Coronary artery (tissue), 2 donors: ENCODE results near the gene COL4A1.

Experiments
- DNase-seq: peaks from one replicate; pipeline ENCODE4 v3.0.0-alpha.2; 2017; ENCODE audit warnings: low spot score
- H3K27ac ChIP-seq, 2 donors: fragments of 200-600 bp; sonication (generic); one replicate each; pipeline ENCODE4 v1.5.1; 2016 to 2019
- H3K4me3 ChIP-seq: fragments of 200-600 bp; sonication (generic); 2 replicates; pipeline ENCODE4 v1.5.1; 2016; ENCODE audit warnings: mild to moderate bottlenecking, moderate library complexity
- TF ChIP-seq, protein P1 (sequence below): fragments of 200-600 bp; sonication (generic); IDR thresholded peaks from one replicate; pipeline ENCODE4 v1.5.1; 2019; ENCODE audit warnings: antibody characterized with exemption

Gene COL4A1

DNA sequence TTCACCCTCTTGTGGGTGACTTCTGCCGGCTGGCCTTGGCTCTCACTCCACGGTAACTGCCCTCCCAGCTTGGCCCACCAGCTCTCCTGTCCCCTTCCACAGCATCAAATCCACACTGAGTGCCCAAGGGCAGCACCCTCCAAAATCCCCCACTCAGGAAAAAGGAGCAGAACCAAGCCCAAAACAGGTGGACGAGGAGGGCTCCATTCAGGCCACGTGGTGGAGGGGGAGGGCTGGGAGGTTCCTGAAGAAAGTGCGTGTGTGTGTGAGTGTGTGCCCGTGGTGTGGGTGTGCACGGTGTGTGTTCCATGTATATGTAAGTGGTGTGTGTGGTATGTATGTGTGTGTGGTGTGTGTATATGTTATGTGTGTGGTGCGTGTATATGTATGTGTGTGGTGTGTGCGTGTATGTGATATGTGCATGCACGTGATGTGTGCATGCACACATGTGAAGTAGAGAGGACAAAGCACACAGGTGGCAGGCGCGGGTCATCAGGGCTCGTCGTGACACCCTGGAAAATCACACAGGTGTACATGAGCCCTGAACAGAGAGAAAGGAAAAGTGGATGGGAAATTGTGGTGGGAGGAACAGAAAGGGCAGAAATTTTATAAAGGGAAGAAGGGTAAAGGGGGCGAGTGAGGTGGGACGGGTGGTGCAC is 76.9 kb downstream of the COL4A1 start:
- peak; percentile 52 for DNase-seq
- TF ChIP-seq, protein P1, sequence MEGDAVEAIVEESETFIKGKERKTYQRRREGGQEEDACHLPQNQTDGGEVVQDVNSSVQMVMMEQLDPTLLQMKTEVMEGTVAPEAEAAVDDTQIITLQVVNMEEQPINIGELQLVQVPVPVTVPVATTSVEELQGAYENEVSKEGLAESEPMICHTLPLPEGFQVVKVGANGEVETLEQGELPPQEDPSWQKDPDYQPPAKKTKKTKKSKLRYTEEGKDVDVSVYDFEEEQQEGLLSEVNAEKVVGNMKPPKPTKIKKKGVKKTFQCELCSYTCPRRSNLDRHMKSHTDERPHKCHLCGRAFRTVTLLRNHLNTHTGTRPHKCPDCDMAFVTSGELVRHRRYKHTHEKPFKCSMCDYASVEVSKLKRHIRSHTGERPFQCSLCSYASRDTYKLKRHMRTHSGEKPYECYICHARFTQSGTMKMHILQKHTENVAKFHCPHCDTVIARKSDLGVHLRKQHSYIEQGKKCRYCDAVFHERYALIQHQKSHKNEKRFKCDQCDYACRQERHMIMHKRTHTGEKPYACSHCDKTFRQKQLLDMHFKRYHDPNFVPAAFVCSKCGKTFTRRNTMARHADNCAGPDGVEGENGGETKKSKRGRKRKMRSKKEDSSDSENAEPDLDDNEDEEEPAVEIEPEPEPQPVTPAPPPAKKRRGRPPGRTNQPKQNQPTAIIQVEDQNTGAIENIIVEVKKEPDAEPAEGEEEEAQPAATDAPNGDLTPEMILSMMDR = no peak
- Histone ChIP-seq H3K4me3 (no peak overlapping the region), H3K27ac (peak overlapping the region; percentile 57 to 86)

DNA sequence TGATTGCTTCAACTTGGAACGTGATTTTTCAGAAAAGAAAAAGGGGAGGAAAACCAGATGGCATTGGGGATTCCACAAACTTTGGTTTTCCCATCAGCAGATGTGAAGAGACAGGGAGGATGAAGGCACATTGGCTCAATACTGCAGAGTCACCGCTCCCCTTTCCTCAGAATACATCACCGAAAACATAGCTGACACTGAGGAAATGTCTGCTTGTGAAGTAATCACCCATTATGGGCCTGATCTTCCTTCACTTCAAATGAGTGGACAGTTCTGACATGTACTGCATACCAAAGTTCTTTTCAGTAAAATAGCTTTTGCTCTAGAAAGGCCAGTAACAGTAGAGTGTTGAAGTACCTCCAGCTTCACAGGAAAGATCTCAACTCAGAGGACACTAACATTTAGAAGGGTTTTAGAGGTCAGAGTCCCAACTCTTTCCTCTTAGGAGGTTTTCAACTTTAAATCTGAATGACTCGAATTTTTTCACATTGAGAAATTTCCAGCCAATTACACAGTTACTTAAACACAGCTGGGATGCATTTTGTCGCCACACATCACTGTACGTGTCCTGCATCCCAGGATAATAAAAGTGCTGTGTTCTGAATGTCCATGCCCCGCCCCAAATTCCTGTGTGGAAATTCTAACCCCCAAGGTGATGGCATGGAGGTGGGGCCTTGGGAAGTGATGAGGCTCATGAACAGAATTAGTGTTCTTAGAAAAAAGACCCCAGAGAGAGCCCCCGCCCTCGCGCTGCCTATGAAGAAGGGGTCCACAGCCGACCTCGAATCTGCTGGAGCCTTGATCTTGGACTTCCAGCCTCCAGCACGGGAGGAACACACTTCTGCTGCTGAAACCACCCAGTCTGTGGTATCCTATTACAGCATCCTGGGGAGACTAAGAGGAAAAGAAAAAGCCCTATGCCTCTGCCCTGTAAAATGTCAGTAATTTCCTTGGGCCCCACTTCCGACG is 77.7 kb downstream of the COL4A1 start:
- TF ChIP-seq, protein P1 = no peak
- Histone ChIP-seq H3K4me3 (no peak overlapping the region), H3K27ac (peak overlapping the region; percentile 57 to 86)
- DNase-seq = peak; percentile 62

- TF ChIP-seq, protein P1 = no peak
- Histone ChIP-seq H3K27ac (peak overlapping the region; percentile 57 to 86), H3K4me3 (no peak overlapping the region)
- DNase-seq = peak; percentile 71
Measured at GRCh38 chr13:110227864-110228643, 78.9 kb downstream of the COL4A1 start.

GRCh38 chr13:110227416-110227815 is 79.5 kb downstream of the COL4A1 start:
- no peak for DNase-seq
- TF ChIP-seq, protein P1 = no peak
- peak overlapping the region; percentile 57 to 86 for H3K27ac ChIP-seq
- H3K4me3 ChIP-seq = no peak overlapping the region

GRCh38 chr13:110225609-110226574 is 81.1 kb downstream of the COL4A1 start:
- no peak for DNase-seq

More at GRCh38 chr13:110225609-110226574, 81.1 kb downstream of the COL4A1 start:
- TF ChIP-seq, protein P1 = no peak
- Histone ChIP-seq H3K4me3 (no peak overlapping the region), H3K27ac (peak overlapping the region; percentile 11 to 80)
